Stimulated activated CD4-positive, alpha-beta T cell treated with anti-CD3 and anti-CD28 coated beads, Interleukin-15, amount 100 ng/mL, for 24 hours (primary cell): ENCODE measurements around the gene TBX19.

Experiments used
- DNase-seq: peaks from one replicate; pipeline ENCODE4 v3.0.0-alpha.2; 2020

TBX19 gene

DNA sequence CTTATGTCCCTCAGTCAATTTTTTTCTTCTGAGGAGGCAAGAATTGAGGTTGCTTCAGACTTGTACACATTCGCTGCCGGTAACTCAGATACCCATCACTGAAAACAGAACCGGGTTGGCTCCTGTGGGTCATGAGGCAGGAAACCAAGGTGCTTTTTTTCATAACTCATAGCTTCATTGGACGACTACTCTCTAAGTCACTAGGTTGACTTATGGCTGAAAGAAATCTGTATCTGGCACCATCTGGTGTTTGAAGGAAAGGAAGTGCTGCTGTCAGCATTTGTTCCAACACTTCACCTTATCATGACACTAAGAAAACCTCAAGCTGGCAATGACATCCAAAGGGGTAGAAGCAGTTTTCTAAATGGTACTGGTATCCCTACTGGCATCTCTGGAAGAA is 82.3 kb downstream of the TBX19 start:
- peak; percentile 47 for DNase-seq
